ENCODE measurements around the gene CHRD.

DNA sequence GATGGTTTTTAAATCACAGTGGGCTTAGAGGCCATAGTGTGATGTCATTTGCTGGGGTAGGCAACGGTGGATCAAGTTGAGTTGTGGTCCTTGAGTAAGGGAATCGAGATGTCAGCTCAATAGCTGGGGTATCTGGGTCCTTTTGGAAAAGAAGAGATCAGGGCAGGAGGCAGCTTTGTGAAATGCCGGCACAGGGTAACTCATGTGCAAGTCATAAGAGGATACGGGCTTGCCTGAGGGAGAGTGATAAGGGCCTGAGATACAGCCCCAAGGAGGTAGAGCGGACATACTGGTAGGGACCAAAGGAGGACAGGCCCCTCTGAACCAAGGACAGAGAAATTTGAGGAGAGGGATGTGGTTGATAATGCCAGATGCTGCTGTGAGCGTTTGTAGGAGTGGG lies 46.7 kb upstream of the CHRD start:
- TF ChIP-seq, protein P1, sequence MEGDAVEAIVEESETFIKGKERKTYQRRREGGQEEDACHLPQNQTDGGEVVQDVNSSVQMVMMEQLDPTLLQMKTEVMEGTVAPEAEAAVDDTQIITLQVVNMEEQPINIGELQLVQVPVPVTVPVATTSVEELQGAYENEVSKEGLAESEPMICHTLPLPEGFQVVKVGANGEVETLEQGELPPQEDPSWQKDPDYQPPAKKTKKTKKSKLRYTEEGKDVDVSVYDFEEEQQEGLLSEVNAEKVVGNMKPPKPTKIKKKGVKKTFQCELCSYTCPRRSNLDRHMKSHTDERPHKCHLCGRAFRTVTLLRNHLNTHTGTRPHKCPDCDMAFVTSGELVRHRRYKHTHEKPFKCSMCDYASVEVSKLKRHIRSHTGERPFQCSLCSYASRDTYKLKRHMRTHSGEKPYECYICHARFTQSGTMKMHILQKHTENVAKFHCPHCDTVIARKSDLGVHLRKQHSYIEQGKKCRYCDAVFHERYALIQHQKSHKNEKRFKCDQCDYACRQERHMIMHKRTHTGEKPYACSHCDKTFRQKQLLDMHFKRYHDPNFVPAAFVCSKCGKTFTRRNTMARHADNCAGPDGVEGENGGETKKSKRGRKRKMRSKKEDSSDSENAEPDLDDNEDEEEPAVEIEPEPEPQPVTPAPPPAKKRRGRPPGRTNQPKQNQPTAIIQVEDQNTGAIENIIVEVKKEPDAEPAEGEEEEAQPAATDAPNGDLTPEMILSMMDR (IDR thresholded peaks at IDR 0.05 in 2 of 3, conservative IDR thresholded peaks at IDR 0.05 in 1 of 3; ENCODE audit: control insufficient read depth in 2 of 3, extremely low read depth in 1 of 3, insufficient read depth in 1 of 3, low read depth in 3 of 3, low read length in 3 of 3): no peak
- TF ChIP-seq, protein P2, sequence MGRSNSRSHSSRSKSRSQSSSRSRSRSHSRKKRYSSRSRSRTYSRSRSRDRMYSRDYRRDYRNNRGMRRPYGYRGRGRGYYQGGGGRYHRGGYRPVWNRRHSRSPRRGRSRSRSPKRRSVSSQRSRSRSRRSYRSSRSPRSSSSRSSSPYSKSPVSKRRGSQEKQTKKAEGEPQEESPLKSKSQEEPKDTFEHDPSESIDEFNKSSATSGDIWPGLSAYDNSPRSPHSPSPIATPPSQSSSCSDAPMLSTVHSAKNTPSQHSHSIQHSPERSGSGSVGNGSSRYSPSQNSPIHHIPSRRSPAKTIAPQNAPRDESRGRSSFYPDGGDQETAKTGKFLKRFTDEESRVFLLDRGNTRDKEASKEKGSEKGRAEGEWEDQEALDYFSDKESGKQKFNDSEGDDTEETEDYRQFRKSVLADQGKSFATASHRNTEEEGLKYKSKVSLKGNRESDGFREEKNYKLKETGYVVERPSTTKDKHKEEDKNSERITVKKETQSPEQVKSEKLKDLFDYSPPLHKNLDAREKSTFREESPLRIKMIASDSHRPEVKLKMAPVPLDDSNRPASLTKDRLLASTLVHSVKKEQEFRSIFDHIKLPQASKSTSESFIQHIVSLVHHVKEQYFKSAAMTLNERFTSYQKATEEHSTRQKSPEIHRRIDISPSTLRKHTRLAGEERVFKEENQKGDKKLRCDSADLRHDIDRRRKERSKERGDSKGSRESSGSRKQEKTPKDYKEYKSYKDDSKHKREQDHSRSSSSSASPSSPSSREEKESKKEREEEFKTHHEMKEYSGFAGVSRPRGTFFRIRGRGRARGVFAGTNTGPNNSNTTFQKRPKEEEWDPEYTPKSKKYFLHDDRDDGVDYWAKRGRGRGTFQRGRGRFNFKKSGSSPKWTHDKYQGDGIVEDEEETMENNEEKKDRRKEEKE (IDR thresholded peaks at IDR 0.05): no peak
- TF ChIP-seq SREBF2 (IDR thresholded peaks at IDR 0.05; ENCODE audit: low read length) (no peak), POLR2AphosphoS5 (IDR thresholded peaks at IDR 0.05; ENCODE audit: low read length) (no peak), SRF (IDR thresholded peaks at IDR 0.05; ENCODE audit: low read depth in 2 of 2, low read length in 2 of 2) (no peak), EP300 (IDR thresholded peaks at IDR 0.05; ENCODE audit: borderline replicate concordance in 1 of 2, control insufficient read depth in 1 of 2, low read depth in 2 of 2, low read length in 2 of 2) (no peak), KAT2A (conservative IDR thresholded peaks at IDR 0.05; ENCODE audit: control insufficient read depth, low read depth, low read length) (no peak)

All from GM12878 (cell line).